ENCODE results near the gene EPM2AIP1. TPM values are rescaled to one million over a fixed set of nuclear protein-coding genes. Genes with fewer than 3 reads are reported as not detected.
A peak's percentile ranks its signal among the peaks of the same experiment; 100 is the strongest.

Gene EPM2AIP1
- total RNA-seq, 1 experiment from 2014 or later: 7.8 TPM

DNA sequence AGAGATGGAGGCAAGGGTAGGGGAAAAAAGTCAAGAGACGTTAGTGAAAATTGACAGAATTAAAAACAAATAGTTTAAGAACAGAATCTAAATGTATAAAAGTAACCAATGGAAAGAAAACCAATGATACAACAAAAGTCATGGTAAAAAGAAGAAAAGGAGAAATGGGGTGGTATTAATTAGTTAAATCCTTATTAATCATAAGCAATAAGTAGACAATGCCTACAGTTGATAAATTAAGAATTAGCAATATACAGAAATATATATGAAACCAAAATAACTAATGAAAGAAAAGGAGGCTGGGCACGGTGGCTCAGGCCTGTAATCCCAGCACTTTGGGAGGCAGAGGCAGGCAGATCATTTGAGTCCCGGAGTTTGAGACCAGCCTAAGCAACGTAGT, 23.8 kb downstream of the EPM2AIP1 start:
- peaks cover 14% of the 10 kb centered on the region for H3K4me1 ChIP-seq (ENCODE audit: insufficient read depth, low read length)
- no TSS peak for BruUV-seq (replicated peaks)
- H3K27me3 ChIP-seq (ENCODE audit: low read length): no peaks in the 10 kb centered on the region
- H3K36me3 ChIP-seq (ENCODE audit: low read depth, low read length): no peaks in the 10 kb centered on the region
- no peaks in the 10 kb centered on the region for H3K9me3 ChIP-seq (ENCODE audit: low read length)
- H3K9me2 ChIP-seq (replicated peaks; ENCODE audit: low read length): no peaks in the 10 kb centered on the region
- no peak overlapping the region for H3K4me3 ChIP-seq (ENCODE audit: low read length)
- CTCF ChIA-PET: no interaction called here
- H3K79me2 ChIP-seq (ENCODE audit: low read length): no peaks in the 10 kb centered on the region
- no peak overlapping the region for H3K27ac ChIP-seq (ENCODE audit: low read length)
- ATAC-seq: no peak
- H3F3A ChIP-seq (ENCODE audit: low read length, unreplicated experiment): no peaks in the 10 kb centered on the region
- intact Hi-C loops (cut with micrococcal nuclease): no loop called here
- DNase-seq: no peak
- no peak overlapping the region for H3K9ac ChIP-seq (ENCODE audit: low read length)
- H2AFZ ChIP-seq (ENCODE audit: low read length): no peak overlapping the region
- no peak overlapping the region for H3K4me2 ChIP-seq (ENCODE audit: low read length)
- no peak for TF ChIP-seq EZH2phosphoT487 (IDR thresholded peaks at IDR 0.05; ENCODE audit: borderline replicate concordance, low read length)
- TF ChIP-seq EZH2 (IDR thresholded peaks at IDR 0.05; ENCODE audit: low read length, unreplicated experiment): no peak
- TF ChIP-seq, protein P1, sequence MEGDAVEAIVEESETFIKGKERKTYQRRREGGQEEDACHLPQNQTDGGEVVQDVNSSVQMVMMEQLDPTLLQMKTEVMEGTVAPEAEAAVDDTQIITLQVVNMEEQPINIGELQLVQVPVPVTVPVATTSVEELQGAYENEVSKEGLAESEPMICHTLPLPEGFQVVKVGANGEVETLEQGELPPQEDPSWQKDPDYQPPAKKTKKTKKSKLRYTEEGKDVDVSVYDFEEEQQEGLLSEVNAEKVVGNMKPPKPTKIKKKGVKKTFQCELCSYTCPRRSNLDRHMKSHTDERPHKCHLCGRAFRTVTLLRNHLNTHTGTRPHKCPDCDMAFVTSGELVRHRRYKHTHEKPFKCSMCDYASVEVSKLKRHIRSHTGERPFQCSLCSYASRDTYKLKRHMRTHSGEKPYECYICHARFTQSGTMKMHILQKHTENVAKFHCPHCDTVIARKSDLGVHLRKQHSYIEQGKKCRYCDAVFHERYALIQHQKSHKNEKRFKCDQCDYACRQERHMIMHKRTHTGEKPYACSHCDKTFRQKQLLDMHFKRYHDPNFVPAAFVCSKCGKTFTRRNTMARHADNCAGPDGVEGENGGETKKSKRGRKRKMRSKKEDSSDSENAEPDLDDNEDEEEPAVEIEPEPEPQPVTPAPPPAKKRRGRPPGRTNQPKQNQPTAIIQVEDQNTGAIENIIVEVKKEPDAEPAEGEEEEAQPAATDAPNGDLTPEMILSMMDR (conservative IDR thresholded peaks at IDR 0.05; ENCODE audit: low read depth, low read length): no peak
- POLR2A ChIA-PET (ENCODE audit: unreplicated experiment): no interaction called here
- H4K20me1 ChIP-seq (ENCODE audit: low read length): no peaks in the 10 kb centered on the region

DNA sequence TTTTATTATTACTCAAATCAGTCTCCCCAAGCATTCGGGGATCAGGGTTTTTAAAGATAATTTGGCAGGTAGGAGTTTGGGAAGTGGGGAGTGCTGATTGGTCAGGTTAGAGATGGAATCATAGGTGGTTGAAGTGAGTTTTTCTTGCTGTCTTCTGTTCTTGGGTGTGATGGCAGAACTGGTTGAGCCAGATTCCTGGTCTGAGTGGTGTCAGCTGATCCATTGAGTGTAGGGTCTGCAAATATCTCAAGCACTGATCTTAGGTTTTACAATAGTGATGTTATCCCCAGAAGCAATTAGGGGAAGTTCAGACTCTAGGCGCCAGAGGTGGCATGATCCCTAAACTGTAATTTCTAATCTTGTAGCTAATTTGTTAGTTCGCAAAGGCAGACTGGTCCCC, 27.5 kb downstream of the EPM2AIP1 start:
- no peaks in the 10 kb centered on the region for H3K36me3 ChIP-seq (ENCODE audit: low read depth, low read length)
- ChIA-PET CTCF (no interaction called here), POLR2A (ENCODE audit: unreplicated experiment) (interaction anchor here (0.6 kb wide), 1 partner anchor 206 kb away, joined by 3 read pairs; no protein-coding TSS in a partner anchor)
- BruUV-seq (replicated peaks): no TSS peak
- peak overlapping the region; percentile 0; the same call in 1 of the 2 replicates for H3K4me2 ChIP-seq (ENCODE audit: low read length)
- peak; percentile 64 for DNase-seq
- peaks cover 17% of the 10 kb centered on the region for H3K4me1 ChIP-seq (ENCODE audit: insufficient read depth, low read length)
- no peaks in the 10 kb centered on the region for H3K9me3 ChIP-seq (ENCODE audit: low read length)
- TF ChIP-seq EZH2 (IDR thresholded peaks at IDR 0.05; ENCODE audit: low read length, unreplicated experiment): no peak
- TF ChIP-seq EZH2phosphoT487 (IDR thresholded peaks at IDR 0.05; ENCODE audit: borderline replicate concordance, low read length): no peak
- TF ChIP-seq, protein P1 (conservative IDR thresholded peaks at IDR 0.05; ENCODE audit: low read depth, low read length): no peak
- no peak overlapping the region for H3K4me3 ChIP-seq (ENCODE audit: low read length)
- no peak for ATAC-seq
- H3K27me3 ChIP-seq (ENCODE audit: low read length): no peaks in the 10 kb centered on the region
- no peaks in the 10 kb centered on the region for H3K9me2 ChIP-seq (replicated peaks; ENCODE audit: low read length)
- no peaks in the 10 kb centered on the region for H3K79me2 ChIP-seq (ENCODE audit: low read length)
- no peaks in the 10 kb centered on the region for H3F3A ChIP-seq (ENCODE audit: low read length, unreplicated experiment)
- no peak overlapping the region for H3K27ac ChIP-seq (ENCODE audit: low read length)
- no peaks in the 10 kb centered on the region for H4K20me1 ChIP-seq (ENCODE audit: low read length)
- H2AFZ ChIP-seq (ENCODE audit: low read length): no peak overlapping the region
- no peak overlapping the region for H3K9ac ChIP-seq (ENCODE audit: low read length)
- intact Hi-C loops (cut with micrococcal nuclease): no loop called here

DNA sequence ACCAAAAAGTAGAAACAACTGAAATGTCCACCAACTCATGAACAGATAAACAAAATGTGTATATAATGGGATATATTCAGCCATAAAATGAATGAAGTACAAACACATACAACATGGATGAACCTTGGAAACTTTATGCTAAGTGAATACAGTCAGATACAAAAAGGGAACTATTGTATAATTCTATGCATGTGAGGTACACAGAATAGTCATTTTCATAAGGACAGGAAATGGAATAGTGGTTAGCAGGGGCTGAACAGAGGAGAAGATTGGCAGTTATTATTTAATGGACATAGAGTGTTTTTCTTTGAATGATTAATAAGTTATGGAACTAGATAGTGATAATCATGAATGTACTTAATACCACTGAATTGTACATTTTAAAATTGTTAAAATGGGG, 28.1 kb downstream of the EPM2AIP1 start:
- TF ChIP-seq EZH2 (IDR thresholded peaks at IDR 0.05; ENCODE audit: low read length, unreplicated experiment) (no peak), EZH2phosphoT487 (IDR thresholded peaks at IDR 0.05; ENCODE audit: borderline replicate concordance, low read length) (no peak)
- TF ChIP-seq, protein P1 (conservative IDR thresholded peaks at IDR 0.05; ENCODE audit: low read depth, low read length): no peak
- no peak for ATAC-seq
- H2AFZ ChIP-seq (ENCODE audit: low read length): no peak overlapping the region

More for the DNA sequence above, 28.1 kb downstream of the EPM2AIP1 start:
- Histone ChIP-seq H3K27ac (ENCODE audit: low read length) (no peak overlapping the region), H3F3A (ENCODE audit: low read length, unreplicated experiment) (no peaks in the 10 kb centered on the region), H3K4me1 (ENCODE audit: insufficient read depth, low read length) (peaks cover 22% of the 10 kb centered on the region), H3K9me3 (ENCODE audit: low read length) (no peaks in the 10 kb centered on the region), H3K4me3 (ENCODE audit: low read length) (no peak overlapping the region), H3K27me3 (ENCODE audit: low read length) (no peaks in the 10 kb centered on the region), H4K20me1 (ENCODE audit: low read length) (no peaks in the 10 kb centered on the region), H3K9me2 (replicated peaks; ENCODE audit: low read length) (no peaks in the 10 kb centered on the region), H3K79me2 (ENCODE audit: low read length) (no peaks in the 10 kb centered on the region), H3K36me3 (ENCODE audit: low read depth, low read length) (no peaks in the 10 kb centered on the region), H3K4me2 (ENCODE audit: low read length) (0 out of 2 replicates have a peak overlapping the region, but pooled peaks have one; percentile 0), H3K9ac (ENCODE audit: low read length) (no peak overlapping the region)
- no peak for DNase-seq
- BruUV-seq (replicated peaks): no TSS peak
- ChIA-PET CTCF (no interaction called here), POLR2A (ENCODE audit: unreplicated experiment) (no interaction called here)
- intact Hi-C loops (cut with micrococcal nuclease): no loop called here
